GM21390 (cell line): ENCODE results near the gene GAS5.
"Not testable (repeated sequence)": the region's sequence is repeated elsewhere in the genome, so short reads cannot be mapped to it uniquely, and the experiment has no call there.

Source experiments
- ATAC-seq: cut with Tn5 transposase; IDR thresholded peaks from one replicate; pipeline ENCODE4 v1.9.1; 2021; ENCODE audit not compliant: unreplicated experiment

GAS5 gene

DNA sequence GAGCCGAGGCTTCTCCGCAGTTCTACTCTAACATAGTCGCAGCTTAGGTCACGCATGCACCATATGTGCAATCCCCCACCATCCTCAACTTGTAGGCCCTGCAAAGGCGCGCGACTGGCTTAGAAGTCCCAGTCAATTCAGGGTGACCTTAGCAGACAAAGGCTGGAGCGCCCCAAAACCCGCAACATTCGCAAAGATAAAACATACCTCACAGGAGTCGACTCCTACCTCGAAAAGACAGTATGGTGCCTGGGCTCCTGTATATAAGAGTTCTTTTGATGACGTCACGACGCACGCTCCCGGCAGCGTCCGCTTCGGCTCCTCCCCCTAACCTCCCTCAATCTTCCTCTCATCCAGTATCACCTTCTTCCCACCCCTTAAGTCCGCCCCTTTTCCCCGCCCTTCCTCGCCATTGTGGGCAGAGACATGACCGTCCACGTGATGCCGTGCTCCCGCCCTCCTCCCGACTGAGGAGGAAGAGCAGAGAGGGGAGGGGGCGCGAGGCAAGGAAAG lies at the start of gene GAS5:
TSS of gene GAS5 (minus strand) at position 237 of the 513 bp plus-strand sequence.
- ATAC-seq = peak; percentile 60

DNA sequence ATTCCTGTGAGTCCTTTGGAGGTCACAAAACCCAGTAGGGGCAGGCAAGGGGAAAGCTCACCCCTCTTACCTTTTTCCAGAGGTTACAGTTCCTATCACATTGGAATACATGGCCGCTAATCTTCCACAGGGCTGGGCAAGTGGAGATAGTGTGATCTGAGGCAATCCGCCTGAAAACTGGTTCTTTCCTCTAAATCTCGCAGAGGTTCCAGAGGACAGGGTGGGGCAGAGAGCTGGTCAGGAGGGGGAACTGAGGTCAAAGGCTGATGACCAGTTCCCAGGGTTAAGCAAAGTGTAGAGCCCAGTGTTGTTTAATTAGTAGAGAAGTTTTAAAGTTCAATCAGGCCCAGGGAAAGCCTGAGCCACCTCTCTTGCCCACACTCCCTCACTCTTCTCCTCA lies 49.4 kb upstream of the GAS5 start, which contains the start of gene SERPINC1:
TSS of gene SERPINC1 (minus strand) at position 179 of the 400 bp plus-strand sequence. CDS start at position 111, 68 bp downstream.
- ATAC-seq = no peak

DNA sequence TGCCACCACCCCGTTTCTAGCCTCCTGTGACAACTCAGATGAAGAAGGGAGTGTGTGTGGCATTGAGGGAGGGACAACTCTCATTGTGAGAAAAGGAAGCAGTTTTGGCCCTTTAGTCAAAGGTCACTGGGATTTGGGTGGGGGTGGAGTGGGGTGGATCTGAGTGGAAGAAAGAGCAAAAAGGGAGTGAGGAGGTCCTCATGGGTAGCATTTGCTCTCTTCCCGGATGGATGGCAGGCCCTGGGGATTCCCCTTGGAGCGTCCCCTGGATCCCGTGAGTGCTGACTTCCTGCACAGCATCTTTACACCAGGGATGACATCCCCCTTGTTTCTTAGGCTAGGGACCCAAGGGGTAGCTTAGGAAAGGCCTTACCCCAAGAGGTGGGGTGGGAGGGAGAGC lies 48.9 kb upstream of the GAS5 start:
- no peak for ATAC-seq

DNA sequence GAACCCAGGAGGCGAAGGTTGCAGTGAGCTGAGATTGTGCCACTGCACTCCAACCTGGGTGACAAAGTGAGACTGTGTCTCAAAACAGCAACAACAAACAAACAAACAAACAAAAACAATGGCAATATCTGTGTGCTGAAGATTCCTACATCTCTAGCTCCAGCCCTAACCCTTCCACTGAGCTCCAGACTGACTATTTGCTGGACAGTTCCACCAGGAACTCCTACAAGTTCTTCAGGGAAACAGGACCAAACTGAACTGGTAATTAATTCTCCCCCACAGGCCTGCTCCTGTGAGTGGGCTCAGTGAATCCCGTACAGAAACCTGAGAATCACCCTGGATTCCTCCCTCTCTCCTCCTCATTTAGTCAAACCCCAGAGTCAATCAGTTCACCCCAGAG lies 47.8 kb upstream of the GAS5 start:
- ATAC-seq = no peak

DNA sequence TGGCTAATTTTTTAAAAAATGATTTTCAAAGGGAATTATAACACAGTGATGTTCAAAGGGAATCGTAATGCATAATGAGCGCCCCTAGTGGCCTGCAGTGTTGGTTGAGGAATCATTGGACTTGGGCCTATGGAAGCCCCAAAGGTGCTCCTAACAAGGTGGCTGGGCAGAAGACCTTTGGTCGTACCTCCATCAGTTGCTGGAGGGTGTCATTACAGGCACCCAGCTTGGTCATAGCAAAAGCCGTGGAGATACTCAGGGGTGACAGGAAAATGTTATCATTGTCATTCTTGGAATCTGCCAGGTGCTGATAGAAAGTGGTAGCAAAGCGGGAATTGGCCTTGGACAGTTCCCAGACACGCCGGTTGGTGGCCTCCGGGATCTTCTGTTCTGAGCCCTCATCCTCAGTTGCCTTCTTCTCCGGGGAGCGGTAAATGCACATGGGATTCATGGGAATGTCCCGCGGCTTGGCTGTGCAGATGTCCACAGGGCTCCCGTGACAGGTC lies 46.6 kb upstream of the GAS5 start:
- ATAC-seq = no peak

DNA sequence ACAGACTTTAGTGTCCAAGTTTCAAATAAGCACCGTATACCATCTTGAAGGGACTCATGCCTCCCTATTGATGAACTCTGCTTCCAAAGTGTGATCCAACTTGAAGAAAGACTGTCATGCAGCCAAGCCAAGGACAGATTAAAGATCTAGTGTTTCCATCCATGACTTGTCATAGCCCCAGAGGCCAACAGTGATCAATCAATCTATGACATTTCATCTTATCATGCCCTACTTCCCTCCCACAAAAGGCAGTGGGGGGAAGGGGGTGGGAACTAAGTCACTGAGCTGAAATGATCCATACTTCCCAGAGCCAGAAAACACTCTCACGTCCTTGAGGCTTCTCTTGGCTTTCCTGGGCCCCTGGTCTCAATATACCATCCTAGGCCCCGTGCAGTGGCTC lies 45.3 kb upstream of the GAS5 start:
- ATAC-seq = no peak

DNA sequence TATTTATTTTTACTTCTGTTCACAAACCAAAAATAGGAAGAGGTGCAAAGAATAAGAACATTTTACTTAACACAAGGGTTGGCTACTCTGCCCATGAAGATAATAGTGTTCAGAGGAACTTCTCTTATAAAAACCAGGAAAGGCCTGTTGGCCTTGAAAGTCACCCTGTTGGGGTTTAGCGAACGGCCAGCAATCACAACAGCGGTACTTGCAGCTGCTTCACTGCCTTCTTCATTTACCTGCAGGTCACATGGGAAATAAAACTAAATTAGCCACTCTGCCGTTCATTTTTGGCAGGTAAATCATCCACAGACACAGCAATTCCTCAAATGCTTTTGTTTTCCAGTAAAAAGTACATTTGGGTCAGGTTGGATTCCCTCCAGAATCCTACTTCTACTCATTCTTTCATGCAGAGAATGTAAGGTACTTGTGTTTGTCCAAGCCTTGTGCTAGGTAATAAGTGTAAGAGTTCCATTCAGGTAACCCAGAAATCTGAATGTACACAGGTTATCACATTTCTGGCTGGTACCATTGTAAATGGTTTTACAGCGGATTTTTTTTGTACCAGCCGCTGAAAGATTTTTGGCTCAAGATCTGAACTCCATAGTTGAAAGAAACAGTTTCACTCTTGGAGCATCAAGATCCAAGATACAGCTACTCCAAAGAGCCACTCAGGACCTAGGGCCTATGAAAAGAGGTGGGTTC lies 36.2 kb upstream of the GAS5 start:
- ATAC-seq = no peak

DNA sequence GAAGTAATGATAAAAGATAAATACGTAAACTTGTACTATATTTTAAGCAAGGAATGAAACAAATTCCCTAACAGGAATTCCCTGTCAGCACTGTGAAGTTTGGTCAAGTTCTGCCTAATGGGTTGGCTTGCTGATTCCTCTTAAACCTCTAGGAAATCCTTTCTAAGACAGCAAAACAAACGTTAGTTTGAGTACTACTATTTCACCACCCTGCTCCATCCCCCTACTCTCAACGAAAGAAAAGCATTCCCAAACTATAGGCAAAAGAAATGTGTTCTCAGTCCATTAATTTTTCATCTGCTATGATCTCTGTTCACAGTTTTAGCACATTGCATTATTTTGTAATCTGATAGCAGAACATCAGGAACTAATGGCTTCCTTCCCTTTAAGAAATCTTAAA lies 33.2 kb upstream of the GAS5 start:
- no peak for ATAC-seq

DNA sequence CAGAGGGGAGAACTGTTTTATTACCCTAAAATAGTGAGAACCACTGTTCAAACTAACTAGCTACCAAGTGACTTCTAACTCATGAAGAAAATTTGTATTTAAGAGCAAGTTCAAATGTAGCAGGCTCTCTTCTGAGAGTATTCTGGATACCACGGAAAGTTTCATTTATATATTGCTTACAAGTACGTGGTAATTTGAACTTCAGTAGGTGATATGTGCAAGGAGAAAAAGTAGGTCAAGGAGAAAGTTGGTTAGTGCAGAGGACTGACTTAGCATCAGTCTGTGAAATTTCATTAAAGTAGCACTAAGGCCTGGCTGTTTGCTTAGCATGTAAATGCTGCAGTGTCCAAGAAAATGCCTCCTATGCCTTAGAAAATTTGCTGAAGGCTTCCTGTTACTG lies 32.6 kb upstream of the GAS5 start:
- ATAC-seq = no peak

DNA sequence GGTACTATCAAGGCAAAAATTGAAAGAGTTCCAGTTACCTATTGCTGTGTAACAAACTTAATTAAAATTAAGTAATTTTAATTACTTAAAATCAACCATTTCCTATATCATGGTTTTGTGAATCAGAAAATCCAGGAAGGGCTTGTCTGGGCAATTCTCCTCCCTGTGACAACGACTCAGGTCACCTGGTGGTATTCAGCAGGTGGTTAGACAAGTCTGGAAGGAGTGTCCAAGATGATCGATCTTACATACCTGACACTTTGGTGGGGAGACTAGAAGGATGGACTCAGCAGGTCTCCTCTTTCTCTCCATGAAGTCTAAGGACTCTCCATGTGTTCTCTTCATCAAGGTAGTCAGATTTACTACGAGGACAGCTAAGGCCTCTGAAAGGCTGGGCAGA lies 26.4 kb upstream of the GAS5 start:
- ATAC-seq = no peak

DNA sequence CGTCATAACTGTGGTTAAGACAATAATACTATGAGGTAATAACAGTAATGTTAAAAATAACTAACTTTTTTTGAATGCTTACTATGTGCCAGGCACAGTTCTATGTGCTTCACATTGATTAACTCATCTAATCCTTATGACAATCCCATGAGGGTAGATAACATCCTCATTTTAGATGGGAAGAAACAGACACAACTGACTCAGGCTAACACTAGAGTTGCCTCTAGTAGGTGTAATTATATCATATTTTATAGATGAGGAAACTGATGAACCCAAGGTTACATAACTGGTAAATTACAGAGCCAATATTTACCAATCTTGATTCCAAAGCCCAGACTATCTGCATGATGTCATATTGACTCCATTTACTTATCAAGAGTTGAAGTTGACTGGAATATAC lies 25.8 kb upstream of the GAS5 start:
- ATAC-seq = no peak

DNA sequence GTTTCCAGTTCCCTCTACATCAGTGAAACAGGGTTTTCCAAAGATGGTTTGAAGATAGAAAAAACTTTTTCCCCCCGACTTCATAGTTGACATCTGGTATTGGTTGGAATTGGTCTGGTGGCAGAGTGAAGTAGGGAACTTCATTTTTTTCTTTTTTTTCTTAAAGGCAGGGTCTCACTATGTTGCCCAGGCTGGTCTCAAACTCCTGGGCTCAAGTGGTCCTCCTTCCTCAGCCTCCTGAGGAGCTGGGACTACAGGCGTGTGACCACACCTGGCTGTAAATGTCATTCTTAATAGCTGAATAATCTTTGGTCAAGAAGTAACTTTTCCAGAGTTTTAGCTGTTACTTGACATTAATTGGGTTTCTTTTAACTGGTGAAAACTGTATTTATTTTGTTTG lies 22.1 kb upstream of the GAS5 start:
- no peak for ATAC-seq

DNA sequence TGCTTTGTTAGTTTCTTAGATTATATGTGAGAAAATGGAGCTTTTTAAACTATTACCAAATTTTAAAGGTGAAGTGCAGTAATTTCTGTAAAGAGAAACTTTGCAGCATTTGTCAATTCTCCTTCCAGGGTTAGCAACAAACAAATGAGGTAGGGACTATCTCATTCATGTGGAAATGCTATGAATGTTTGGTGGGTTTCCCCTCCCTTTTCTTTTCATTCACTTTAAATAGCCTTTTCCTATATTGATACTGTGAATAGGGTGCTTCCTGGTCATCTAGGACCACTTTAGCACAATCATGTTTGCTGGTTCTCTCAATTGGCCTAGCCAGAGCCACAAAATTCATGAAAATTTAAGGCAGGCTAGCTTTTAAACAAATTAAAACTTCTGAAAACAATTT lies 21.0 kb upstream of the GAS5 start:
- ATAC-seq = no peak

DNA sequence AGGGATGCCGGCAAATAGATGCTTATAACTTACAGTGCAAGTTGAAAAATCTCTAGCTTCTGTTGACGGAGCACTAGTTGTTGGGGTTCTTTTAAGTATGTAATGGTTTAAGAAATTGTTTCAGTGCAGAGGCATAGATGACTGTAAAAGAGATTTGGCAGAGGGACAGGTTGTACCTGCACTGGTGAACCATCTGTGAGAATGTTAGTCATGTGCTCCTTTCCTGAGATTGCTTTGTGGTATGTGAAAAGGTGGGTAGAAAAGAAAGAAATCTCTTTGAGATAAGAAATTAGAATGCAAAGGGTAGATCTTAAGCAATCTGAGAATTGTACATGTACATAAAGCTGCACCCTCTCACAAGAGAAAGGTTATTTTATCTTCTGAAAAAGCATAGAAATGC lies 19.8 kb upstream of the GAS5 start:
- no peak for ATAC-seq

DNA sequence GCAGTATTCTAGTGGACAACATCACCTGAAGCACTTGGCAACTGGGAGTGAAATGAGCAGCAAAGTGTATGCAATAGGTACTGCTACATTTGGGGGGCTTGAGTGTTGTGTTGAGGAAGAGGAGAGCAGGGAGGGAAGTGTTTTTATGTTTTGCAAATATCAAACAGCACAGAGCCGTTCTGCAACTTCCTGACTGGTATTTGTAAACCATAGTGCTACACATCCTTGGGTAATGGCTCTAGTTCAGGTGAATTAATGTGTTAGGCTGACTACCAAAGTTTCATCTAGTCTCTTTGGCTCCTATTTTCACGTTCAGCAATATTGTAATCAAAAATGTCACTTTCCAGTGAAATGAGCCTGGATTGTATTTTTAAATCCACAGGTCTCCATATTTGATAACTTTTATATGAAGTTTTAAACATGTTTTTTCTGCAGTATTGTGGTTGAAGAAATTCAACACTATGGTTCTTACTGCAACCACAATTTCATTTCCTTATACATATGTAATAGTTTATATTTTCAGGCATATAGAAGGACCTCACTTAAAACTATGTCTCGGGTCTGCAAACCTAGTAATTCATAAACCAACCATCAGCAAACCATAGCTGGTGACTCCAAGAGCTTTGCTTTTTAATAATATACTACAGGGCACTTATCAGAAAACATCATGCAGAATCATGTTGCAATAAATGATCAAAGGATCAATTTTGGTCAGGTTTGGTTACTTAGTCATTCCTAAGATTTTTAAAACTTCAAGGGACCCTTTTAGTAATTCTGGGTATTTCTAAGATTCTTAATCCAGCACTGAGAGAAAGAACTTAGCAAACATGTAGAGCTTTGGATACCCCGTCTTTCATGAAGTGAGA lies 19.2 kb upstream of the GAS5 start:
- ATAC-seq = no peak

DNA sequence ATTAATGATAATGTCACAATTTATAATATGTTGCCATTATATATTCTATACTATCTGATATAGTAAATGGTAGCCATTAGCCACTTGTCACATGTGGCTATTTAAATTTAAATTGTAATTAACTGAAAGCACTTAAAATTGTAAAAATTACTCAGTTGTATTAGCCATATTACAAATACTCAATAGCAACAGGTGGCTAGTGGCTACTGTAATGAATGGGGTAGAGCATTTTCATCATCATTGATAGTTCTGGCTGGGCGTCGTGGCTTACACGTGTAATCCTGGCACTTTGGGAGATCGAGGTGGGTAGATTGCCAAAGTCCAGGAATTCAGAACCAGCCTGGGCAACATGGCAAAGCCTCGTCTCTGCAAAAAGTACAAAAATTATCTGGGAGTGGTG lies 16.9 kb upstream of the GAS5 start:
- no peak for ATAC-seq

DNA sequence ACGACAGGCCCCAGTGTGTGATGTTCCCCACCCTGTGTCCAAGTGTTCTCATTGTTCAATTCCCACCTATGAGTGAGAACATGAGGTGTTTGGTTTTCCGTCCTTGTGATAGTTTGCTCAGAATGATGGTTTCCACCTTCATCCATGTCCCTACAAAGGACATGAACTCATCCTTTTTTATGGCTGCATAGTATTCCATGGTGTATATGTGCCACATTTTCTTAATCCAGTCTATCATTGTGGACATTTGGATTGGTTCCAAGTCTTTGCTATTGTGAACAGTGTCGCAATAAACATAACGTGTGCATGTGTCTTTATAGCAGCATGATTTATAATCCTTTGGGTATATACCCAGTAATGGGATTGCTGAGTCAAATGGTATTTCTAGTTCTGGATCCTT lies 13.3 kb upstream of the GAS5 start:
- ATAC-seq = not testable (repeated sequence)

DNA sequence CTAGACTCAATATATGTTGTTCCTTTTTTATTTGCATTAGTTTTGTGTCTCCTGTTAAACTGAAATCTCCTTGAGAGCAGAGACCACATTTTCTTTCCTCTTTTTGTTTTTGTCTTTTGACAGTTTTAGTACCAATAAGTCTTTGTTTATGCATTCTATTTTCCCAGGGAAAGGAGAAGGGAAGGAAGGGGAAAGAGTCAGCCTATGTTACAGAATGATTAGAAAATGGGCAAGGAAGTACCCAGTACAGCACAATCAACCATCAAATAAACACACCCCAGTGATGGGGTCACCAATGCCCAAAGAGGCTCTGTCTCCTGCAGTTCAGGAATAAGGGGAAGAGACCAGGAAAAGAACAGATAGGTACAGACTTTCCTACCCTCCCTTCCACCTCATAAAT lies 10.5 kb upstream of the GAS5 start:
- no peak for ATAC-seq

DNA sequence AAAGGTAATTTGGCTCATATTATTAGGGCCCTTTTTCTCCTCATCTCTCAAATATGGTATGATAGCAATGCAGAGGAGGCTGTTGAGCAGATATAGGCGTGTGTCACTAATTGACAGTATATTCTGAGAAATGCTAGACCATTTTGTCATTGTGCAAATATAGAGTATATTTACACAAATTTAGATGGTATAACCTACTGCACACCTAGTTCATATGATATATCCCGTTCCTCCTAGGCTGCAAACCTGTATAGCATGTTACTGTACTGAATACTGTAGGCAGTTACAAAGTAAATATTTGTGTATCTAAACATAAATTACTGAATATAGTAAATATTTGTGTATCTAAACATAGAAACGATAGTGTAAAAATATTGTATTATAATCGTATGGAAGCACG lies 8.9 kb upstream of the GAS5 start:
- no peak for ATAC-seq

DNA sequence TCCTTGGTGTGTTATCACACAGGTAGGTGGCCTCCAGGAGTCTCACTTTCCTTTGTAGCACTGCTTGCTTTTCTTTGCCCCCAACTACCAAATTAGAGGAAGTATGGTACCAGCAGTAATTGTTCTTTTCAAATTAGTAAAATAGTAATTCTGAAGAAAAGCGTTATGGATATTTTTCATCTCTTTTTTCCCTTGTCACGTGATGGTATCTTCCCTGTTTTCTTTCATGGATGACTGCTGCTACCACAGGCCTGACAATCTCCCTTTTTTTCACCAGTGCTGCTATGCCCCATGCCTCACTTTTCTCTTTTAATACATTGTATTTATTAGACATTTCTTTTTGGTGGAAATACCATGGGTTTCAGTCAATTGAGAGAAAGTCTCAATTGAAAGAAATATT lies 3.7 kb upstream of the GAS5 start:
- ATAC-seq = no peak

DNA sequence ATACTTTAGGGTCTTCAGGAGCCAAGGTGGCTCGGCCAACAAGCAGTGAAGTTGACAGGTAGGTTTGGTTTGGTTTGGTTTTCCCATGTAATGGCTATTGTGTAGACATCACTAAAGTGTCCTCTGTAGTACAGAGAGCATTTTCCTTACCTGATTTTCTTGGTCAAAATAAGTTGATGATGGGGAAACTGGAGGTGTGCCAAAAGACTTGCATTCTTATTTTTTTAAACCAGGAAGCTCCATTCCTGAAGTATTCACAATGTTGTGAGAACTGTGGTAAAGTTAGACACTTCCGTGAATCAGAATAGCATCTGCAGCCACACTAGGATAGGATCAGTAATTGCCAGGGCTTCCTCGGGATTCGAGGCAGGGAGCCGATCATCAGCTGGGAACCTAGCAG lies 3.3 kb upstream of the GAS5 start:
- ATAC-seq = no peak
